Measurements from ENCODE around the gene BCHE. TPM values are rescaled to one million over a fixed set of nuclear protein-coding genes. Genes with fewer than 3 reads are reported as not detected.

The BCHE gene
- polyA plus RNA-seq, 2 of the 4 experiments (the other 2 are of a cell fraction) = 2.8 to 5.5 TPM

DNA sequence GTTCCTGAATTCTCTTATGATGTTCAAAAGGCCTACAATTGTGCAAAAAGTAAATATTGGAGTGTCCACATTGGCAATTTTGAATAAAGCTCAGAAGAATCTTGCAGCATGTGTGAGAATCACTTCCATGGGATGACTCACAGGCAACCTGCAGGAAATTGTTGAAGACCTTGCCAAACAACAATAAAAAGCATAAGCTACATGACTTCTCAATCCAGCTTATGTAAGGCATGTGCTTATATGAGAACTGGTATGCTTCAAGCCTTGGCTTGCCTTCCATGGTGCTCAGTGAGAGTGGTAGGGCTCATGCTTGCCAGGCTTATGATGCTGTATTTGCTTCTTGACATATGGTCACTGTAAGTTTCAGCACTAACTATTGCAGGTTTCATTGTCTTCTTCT is 18.4 kb upstream of the BCHE start:
- Histone ChIP-seq H3K9me3 (no peaks in the 10 kb centered on the region), H3K4me1 (no peaks in the 10 kb centered on the region), H3K4me2 (no peak overlapping the region), H3K4me3 (no peak overlapping the region), H3K27ac (no peak overlapping the region)
- TF ChIP-seq TP53 (CRISPR knock-in tag; IDR thresholded peaks at IDR 0.05) (no peak), HDAC2 (IDR thresholded peaks at IDR 0.05) (no peak), BHLHE40 (IDR thresholded peaks at IDR 0.05; ENCODE audit: low read depth, low read length) (no peak), JUNB (IDR thresholded peaks at IDR 0.05) (no peak), HOXB13 (CRISPR knock-in tag; IDR thresholded peaks at IDR 0.05; ENCODE audit: low read depth) (no peak), MAFK (IDR thresholded peaks at IDR 0.05; ENCODE audit: partially characterized antibody) (no peak), CHD4 (IDR thresholded peaks at IDR 0.05; ENCODE audit: borderline replicate concordance) (no peak), POLR2AphosphoS2 (conservative IDR thresholded peaks at IDR 0.05; ENCODE audit: low read length) (no peak), HOXA7 (CRISPR knock-in tag; IDR thresholded peaks at IDR 0.05) (no peak), FOXS1 (CRISPR knock-in tag; IDR thresholded peaks at IDR 0.05) (no peak), ZC3H11A (IDR thresholded peaks at IDR 0.05) (no peak), KDM5A (IDR thresholded peaks at IDR 0.05) (no peak), MAX (IDR thresholded peaks at IDR 0.05) (no peak), SMC3 (IDR thresholded peaks at IDR 0.05) (no peak), CEBPB (IDR thresholded peaks at IDR 0.05) (no peak)
- TF ChIP-seq, protein P1, sequence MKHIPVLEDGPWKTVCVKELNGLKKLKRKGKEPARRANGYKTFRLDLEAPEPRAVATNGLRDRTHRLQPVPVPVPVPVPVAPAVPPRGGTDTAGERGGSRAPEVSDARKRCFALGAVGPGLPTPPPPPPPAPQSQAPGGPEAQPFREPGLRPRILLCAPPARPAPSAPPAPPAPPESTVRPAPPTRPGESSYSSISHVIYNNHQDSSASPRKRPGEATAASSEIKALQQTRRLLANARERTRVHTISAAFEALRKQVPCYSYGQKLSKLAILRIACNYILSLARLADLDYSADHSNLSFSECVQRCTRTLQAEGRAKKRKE (CRISPR knock-in tag; IDR thresholded peaks at IDR 0.05; ENCODE audit: low read depth) = no peak
- TF ChIP-seq, protein P2, sequence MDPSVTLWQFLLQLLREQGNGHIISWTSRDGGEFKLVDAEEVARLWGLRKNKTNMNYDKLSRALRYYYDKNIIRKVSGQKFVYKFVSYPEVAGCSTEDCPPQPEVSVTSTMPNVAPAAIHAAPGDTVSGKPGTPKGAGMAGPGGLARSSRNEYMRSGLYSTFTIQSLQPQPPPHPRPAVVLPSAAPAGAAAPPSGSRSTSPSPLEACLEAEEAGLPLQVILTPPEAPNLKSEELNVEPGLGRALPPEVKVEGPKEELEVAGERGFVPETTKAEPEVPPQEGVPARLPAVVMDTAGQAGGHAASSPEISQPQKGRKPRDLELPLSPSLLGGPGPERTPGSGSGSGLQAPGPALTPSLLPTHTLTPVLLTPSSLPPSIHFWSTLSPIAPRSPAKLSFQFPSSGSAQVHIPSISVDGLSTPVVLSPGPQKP (IDR thresholded peaks at IDR 0.05; ENCODE audit: low read depth, low read length) = no peak
- POLR2A ChIA-PET = no interaction called here
- ATAC-seq = no peak
- CTCF ChIA-PET = interaction anchor here (1.0 to 2.0 kb wide), 7 partner anchors 9 to 140 kb away, joined by 3 to 8 read pairs (median 4); no protein-coding TSS in a partner anchor
- no peak for DNase-seq (ENCODE audit: low read depth in 1 of 2, low spot score in 1 of 2)
- no peak for FAIRE-seq

DNA sequence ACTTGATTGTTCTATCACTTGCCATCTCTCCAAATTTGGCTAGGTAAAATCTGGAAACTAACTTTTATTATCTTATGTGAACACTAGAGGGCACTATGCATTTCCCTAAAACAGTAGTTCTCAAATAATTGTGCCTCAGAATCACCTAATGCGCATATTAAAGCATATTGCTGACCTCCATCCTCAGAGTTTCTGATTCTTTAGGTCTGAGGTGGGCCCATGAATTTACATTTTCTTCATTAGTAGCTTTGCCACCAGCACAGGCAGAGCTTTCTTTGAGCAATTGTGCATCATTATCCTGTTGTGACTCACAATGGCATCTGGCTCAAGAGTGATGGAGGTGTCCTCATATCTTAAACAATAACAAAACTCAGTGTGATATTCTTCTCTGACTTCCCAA is 17.5 kb upstream of the BCHE start:
- ChIA-PET CTCF (interaction anchor here (0.7 to 2.0 kb wide), 8 partner anchors 8 to 600 kb away, joined by 3 to 8 read pairs (median 4); no protein-coding TSS in a partner anchor), POLR2A (no interaction called here)
- FAIRE-seq (no peak), DNase-seq (ENCODE audit: low read depth in 1 of 2, low spot score in 1 of 2) (peak in 1 of 2 experiments; percentile 18), ATAC-seq (peak in 1 of 2 experiments; percentile 44; a peak in 2 of 6 replicates)
- Histone ChIP-seq H3K9me3 (no peaks in the 10 kb centered on the region), H3K4me2 (no peak overlapping the region), H3K27ac (no peak overlapping the region), H3K4me3 (no peak overlapping the region), H3K4me1 (no peaks in the 10 kb centered on the region)
- 36% methylated on average over 1 of the region's 1 CpG for WGBS (ENCODE audit: missing lambda C conversion rate)
- TF ChIP-seq RNF2 (IDR thresholded peaks at IDR 0.05; ENCODE audit: borderline replicate concordance, low read depth) (no peak), E2F6 (IDR thresholded peaks at IDR 0.05; ENCODE audit: borderline replicate concordance, low read depth) (no peak), SMC3 (IDR thresholded peaks at IDR 0.05) (peak; percentile 50; the same call in 2 of the 3 replicates), CTCF (IDR thresholded peaks at IDR 0.05) (peak; percentile 63), RAD21 (conservative IDR thresholded peaks at IDR 0.05 in 1 of 2, IDR thresholded peaks at IDR 0.05 in 1 of 2) (peak; percentile 38 to 54; a peak in 3 of 5 replicates), FOSL2 (IDR thresholded peaks at IDR 0.05) (no peak), FOSL2 (CRISPR knock-in tag; IDR thresholded peaks at IDR 0.05) (no peak), MAFK (IDR thresholded peaks at IDR 0.05; ENCODE audit: partially characterized antibody) (no peak)
- TF ChIP-seq, protein P2 (IDR thresholded peaks at IDR 0.05; ENCODE audit: low read depth, low read length) = no peak
